ENCODE data around the gene PPP1R18.
A peak's percentile ranks its signal among the peaks of the same experiment; 100 is the strongest.

Gene PPP1R18

GRCh38 chr6:30711758-30712380 lies 25.4 kb upstream of the PPP1R18 start:
- Mint-ChIP-seq H3K9me3 (no peaks in the 10 kb centered on the region), H3K4me3 (no peak overlapping the region), H3K27me3 (no peaks in the 10 kb centered on the region), H3K4me1 (peaks cover 31% of the 10 kb centered on the region), H3K27ac (no peak overlapping the region), H3K36me3 (ENCODE audit: low read depth) (peaks cover 57% of the 10 kb centered on the region)
- ATAC-seq: peak; percentile 22
- DNase-seq: no peak

GRCh38 chr6:30709101-30709868 lies 22.8 kb upstream of the PPP1R18 start:
- Mint-ChIP-seq H3K27ac (no peak overlapping the region), H3K36me3 (ENCODE audit: low read depth) (peaks cover 52% of the 10 kb centered on the region)
- ATAC-seq: no peak

GRCh38 chr6:30707281-30707850 lies 20.9 kb upstream of the PPP1R18 start:
- H3K27ac Mint-ChIP-seq: no peak overlapping the region
- DNase-seq (no peak), ATAC-seq (no peak)
- no peaks in the 10 kb centered on the region for H3K9me3 Mint-ChIP-seq
- peaks cover 7% of the 10 kb centered on the region for H3K4me1 Mint-ChIP-seq
- H3K36me3 Mint-ChIP-seq (ENCODE audit: low read depth): peaks cover 43% of the 10 kb centered on the region
- H3K4me3 Mint-ChIP-seq: no peak overlapping the region
- H3K27me3 Mint-ChIP-seq: no peaks in the 10 kb centered on the region

More at GRCh38 chr6:30709101-30709868, 22.8 kb upstream of the PPP1R18 start:
- Mint-ChIP-seq H3K4me3 (no peak overlapping the region), H3K9me3 (no peaks in the 10 kb centered on the region), H3K27me3 (no peaks in the 10 kb centered on the region), H3K4me1 (peaks cover 12% of the 10 kb centered on the region)
- DNase-seq: no peak

- peaks cover 35% of the 10 kb centered on the region for H3K36me3 Mint-ChIP-seq (ENCODE audit: low read depth)
- H3K4me1 Mint-ChIP-seq: no peaks in the 10 kb centered on the region
- ATAC-seq (no peak), DNase-seq (no peak)
- H3K27ac Mint-ChIP-seq: no peak overlapping the region
- H3K9me3 Mint-ChIP-seq: no peaks in the 10 kb centered on the region
- no peaks in the 10 kb centered on the region for H3K27me3 Mint-ChIP-seq
- H3K4me3 Mint-ChIP-seq: no peak overlapping the region
Measured at GRCh38 chr6:30705620-30706019, 19.2 kb upstream of the PPP1R18 start.

DNA sequence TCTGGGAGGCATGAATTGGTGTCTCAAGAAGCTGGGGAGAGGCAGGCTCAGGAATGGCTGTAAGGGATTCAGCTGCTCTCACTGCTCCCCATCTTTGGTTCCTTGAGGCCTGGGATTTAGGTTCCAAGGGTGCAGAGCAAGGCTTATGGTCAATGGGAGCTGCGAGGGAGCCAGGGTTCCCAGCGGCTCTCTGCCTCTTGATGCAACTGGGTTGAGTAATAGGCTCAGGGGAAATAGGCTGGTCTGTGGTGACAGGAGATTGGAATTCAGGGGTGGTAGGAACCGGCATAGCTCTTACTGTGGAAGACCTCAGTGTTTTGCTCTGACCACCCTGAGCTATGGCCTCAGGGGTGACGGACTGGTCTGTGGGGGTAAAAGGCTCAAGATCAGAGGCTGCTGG lies 17.4 kb upstream of the PPP1R18 start:
- ATAC-seq (no peak), DNase-seq (no peak)
- peaks cover 42% of the 10 kb centered on the region for H3K36me3 Mint-ChIP-seq (ENCODE audit: low read depth)
- no peaks in the 10 kb centered on the region for H3K4me1 Mint-ChIP-seq
- no peak overlapping the region for H3K27ac Mint-ChIP-seq
- no peaks in the 10 kb centered on the region for H3K9me3 Mint-ChIP-seq
- no peaks in the 10 kb centered on the region for H3K27me3 Mint-ChIP-seq
- H3K4me3 Mint-ChIP-seq: no peak overlapping the region

GRCh38 chr6:30703011-30703410 lies 16.6 kb upstream of the PPP1R18 start:
- Mint-ChIP-seq H3K27ac (no peak overlapping the region), H3K9me3 (no peaks in the 10 kb centered on the region), H3K4me1 (no peaks in the 10 kb centered on the region), H3K4me3 (no peak overlapping the region), H3K36me3 (ENCODE audit: low read depth) (peaks cover 40% of the 10 kb centered on the region), H3K27me3 (no peaks in the 10 kb centered on the region)
- DNase-seq: no peak
- ATAC-seq: no peak

DNA sequence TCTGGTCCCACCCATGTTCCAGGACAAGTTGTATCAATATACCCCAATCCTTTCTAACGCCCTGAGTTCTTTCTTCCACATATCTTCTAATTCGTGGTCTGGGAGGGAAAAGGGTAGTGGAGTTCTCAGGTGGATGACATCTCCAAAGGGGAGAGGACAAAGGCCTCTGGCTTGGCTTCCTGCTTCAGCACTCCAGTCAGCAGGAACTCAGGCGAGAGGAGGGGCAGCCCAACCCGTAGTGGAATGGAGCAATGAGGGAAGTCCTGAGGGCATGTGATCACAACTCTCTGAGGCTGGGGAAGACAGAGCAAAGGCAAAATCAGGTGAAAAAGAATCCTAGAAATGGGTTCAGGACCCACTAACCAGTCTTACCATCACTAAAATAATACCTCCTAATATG lies 13.9 kb upstream of the PPP1R18 start:
- no peaks in the 10 kb centered on the region for H3K27me3 Mint-ChIP-seq
- no peaks in the 10 kb centered on the region for H3K4me1 Mint-ChIP-seq
- DNase-seq (no peak), ATAC-seq (no peak)
- H3K9me3 Mint-ChIP-seq: no peaks in the 10 kb centered on the region
- H3K27ac Mint-ChIP-seq: no peak overlapping the region
- H3K36me3 Mint-ChIP-seq (ENCODE audit: low read depth): peaks cover 29% of the 10 kb centered on the region
- no peak overlapping the region for H3K4me3 Mint-ChIP-seq

GRCh38 chr6:30696432-30696831 lies 10.0 kb upstream of the PPP1R18 start:
- no peak overlapping the region for H3K27ac Mint-ChIP-seq
- no peaks in the 10 kb centered on the region for H3K9me3 Mint-ChIP-seq
- no peak for ATAC-seq
- H3K27me3 Mint-ChIP-seq: no peaks in the 10 kb centered on the region
- no peak for DNase-seq
- peaks cover 17% of the 10 kb centered on the region for H3K36me3 Mint-ChIP-seq (ENCODE audit: low read depth)
- H3K4me1 Mint-ChIP-seq: peaks cover 3% of the 10 kb centered on the region
- H3K4me3 Mint-ChIP-seq: no peak overlapping the region

GRCh38 chr6:30691208-30691847 lies 4.9 kb upstream of the PPP1R18 start:
- Mint-ChIP-seq H3K36me3 (ENCODE audit: low read depth) (no peaks in the 10 kb centered on the region), H3K27me3 (no peaks in the 10 kb centered on the region), H3K9me3 (no peaks in the 10 kb centered on the region), H3K4me1 (peaks cover 39% of the 10 kb centered on the region), H3K4me3 (peak overlapping the region; percentile 89), H3K27ac (peak overlapping the region; percentile 59)
- no peak for DNase-seq
- no peak for ATAC-seq

- peak; percentile 84 for DNase-seq
- Mint-ChIP-seq H3K4me1 (peaks cover 42% of the 10 kb centered on the region), H3K9me3 (no peaks in the 10 kb centered on the region), H3K27ac (peak within 1 kb of the TSS; percentile 74), H3K4me3 (peak within 1 kb of the TSS; percentile 89), H3K36me3 (ENCODE audit: low read depth) (peaks cover 7% of the 10 kb centered on the region), H3K27me3 (no peaks in the 10 kb centered on the region)
- peak; percentile 35 for ATAC-seq
Measured at GRCh38 chr6:30690403-30691207, 4.2 kb upstream of the PPP1R18 start, which contains the start of gene NRM. Gene NRM (minus strand): TSS chr6:30690984. CDS start chr6:30690974, 10 bp downstream.

DNA sequence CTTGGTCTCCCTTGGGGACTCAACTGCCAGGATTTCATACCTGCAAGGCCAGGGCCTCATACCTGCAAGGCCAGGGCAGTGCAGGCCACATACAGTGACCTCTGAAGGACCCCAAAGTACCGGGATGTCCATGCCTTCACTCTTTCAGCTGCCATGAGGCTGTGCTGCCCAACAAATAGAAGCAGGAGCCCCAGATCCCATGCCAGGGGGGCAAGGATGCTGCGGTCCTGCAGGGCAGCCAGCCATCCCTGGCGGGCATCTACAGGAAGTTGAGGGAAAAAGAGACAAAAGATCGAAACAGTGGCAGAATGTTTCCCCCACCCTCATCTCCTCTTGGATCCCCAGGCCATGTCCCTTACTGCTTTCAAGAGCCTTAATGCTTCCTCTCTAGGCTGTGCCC lies 3.5 kb upstream of the PPP1R18 start:
- Mint-ChIP-seq H3K4me3 (peak overlapping the region; percentile 89), H3K27ac (peak overlapping the region; percentile 74), H3K36me3 (ENCODE audit: low read depth) (peaks cover 13% of the 10 kb centered on the region), H3K27me3 (no peaks in the 10 kb centered on the region), H3K9me3 (no peaks in the 10 kb centered on the region), H3K4me1 (peaks cover 42% of the 10 kb centered on the region)
- ATAC-seq (no peak), DNase-seq (no peak)

- Mint-ChIP-seq H3K9me3 (no peaks in the 10 kb centered on the region), H3K4me1 (peaks cover 42% of the 10 kb centered on the region), H3K36me3 (ENCODE audit: low read depth) (peaks cover 18% of the 10 kb centered on the region), H3K27ac (peak overlapping the region; percentile 35), H3K27me3 (no peaks in the 10 kb centered on the region), H3K4me3 (peak overlapping the region; percentile 89)
- ATAC-seq (no peak), DNase-seq (no peak)
Measured at GRCh38 chr6:30689022-30689865, 2.8 kb upstream of the PPP1R18 start.

DNA sequence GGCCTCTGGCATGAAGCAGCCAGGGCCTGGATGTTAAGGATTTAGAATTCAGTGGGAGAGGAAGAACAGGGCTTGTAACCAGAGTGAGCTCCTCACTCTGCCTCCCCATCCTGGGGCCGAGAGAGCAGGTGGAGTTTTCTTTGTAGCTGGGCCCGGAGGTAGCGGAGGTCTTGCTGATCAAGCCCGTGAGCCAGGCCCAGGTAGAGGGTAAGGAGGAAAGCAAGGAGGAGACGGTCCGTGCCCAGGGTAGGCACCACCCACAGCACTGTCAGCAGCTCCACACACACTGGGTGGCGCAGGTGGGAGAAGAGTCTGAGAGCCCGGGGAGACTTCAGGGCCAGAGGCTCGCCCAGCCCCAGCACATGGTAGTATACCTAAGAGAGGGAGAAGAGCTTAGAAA lies 2.1 kb upstream of the PPP1R18 start:
- H3K4me1 Mint-ChIP-seq: peaks cover 42% of the 10 kb centered on the region
- no peaks in the 10 kb centered on the region for H3K27me3 Mint-ChIP-seq
- peak overlapping the region; percentile 99 for H3K27ac Mint-ChIP-seq
- ATAC-seq (no peak), DNase-seq (no peak)
- peak overlapping the region; percentile 100 for H3K4me3 Mint-ChIP-seq
- no peaks in the 10 kb centered on the region for H3K9me3 Mint-ChIP-seq
- peaks cover 25% of the 10 kb centered on the region for H3K36me3 Mint-ChIP-seq (ENCODE audit: low read depth)
